Measurements from ENCODE around the gene WASF2.

DNA sequence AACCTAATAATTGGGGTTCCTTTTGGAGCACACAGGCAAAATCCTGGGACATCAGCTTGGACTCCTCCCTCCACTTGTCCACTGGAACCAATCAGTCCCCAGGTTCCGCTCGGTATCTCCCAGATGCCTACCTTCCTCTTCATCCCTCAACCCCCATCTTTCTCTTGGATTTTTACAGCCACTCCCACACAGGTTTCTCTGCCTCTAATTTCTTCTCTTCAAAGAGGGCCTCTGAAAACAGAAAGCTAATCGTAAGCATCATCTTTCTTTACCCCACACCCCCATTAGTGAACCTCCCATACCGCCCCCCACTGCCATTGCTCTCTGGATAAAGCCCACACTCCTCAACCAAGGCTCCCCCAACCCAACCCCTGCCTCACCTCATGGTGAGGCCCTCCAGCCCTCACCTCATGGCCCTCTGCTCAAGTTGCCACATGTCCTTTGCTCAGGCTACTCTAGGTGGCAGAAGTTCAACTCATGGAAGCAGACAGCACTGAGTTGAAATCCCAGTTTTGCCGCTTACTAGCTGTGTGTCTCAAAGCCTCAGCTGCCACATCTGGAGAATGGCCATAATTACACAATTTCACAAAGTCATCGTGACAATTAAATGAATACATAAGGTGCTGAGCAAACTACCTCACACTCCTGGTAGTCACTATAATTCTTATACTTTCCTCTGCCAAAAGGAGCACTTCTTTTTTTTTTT lies 18.1 kb upstream of the WASF2 start:
- TF ChIP-seq, protein P1, sequence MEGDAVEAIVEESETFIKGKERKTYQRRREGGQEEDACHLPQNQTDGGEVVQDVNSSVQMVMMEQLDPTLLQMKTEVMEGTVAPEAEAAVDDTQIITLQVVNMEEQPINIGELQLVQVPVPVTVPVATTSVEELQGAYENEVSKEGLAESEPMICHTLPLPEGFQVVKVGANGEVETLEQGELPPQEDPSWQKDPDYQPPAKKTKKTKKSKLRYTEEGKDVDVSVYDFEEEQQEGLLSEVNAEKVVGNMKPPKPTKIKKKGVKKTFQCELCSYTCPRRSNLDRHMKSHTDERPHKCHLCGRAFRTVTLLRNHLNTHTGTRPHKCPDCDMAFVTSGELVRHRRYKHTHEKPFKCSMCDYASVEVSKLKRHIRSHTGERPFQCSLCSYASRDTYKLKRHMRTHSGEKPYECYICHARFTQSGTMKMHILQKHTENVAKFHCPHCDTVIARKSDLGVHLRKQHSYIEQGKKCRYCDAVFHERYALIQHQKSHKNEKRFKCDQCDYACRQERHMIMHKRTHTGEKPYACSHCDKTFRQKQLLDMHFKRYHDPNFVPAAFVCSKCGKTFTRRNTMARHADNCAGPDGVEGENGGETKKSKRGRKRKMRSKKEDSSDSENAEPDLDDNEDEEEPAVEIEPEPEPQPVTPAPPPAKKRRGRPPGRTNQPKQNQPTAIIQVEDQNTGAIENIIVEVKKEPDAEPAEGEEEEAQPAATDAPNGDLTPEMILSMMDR (IDR thresholded peaks at IDR 0.05), result no peak
- TF ChIP-seq POLR2A (IDR thresholded peaks at IDR 0.05) (no peak), POLR2AphosphoS5 (IDR thresholded peaks at IDR 0.05) (no peak)

Measured in breast epithelium (tissue), 3 donors.